ENCODE data around the gene RMDN2.

GRCh38 chr2:37897511-37897910, 27.6 kb upstream of the RMDN2 start:
- TF ChIP-seq TCF7L2 (IDR thresholded peaks at IDR 0.05; ENCODE audit: low read depth, low read length) (no peak), CTCF (IDR thresholded peaks at IDR 0.05) (no peak), POLR2AphosphoS5 (IDR thresholded peaks at IDR 0.05; ENCODE audit: low read depth, low read length) (no peak)
